ENCODE measurements around the gene SAMHD1.

GRCh38 chr20:36848078-36848660, 103.3 kb downstream of the SAMHD1 start:
- no peak for TF ChIP-seq GATA2 (IDR thresholded peaks at IDR 0.05; ENCODE audit: low read depth, low read length)
- TF ChIP-seq GATA3 (IDR thresholded peaks at IDR 0.05; ENCODE audit: low read depth, low read length), result no peak
